ENCODE measurements around the gene CDK17. TPM values are rescaled to one million over a fixed set of nuclear protein-coding genes. Genes with fewer than 3 reads are reported as not detected.

The CDK17 gene
- total RNA-seq, 1 experiment from 2014 or later = 23.9 TPM

GRCh38 chr12:96354326-96354725 is 45.9 kb downstream of the CDK17 start:
- Histone ChIP-seq H3K9me2 (replicated peaks; ENCODE audit: low read length) (no peaks in the 10 kb centered on the region), H3K27ac (ENCODE audit: low read length) (no peak overlapping the region), H3K9ac (ENCODE audit: low read length) (no peak overlapping the region), H3K36me3 (ENCODE audit: low read depth, low read length) (no peaks in the 10 kb centered on the region), H3K4me3 (ENCODE audit: low read length) (no peak overlapping the region), H3K9me3 (ENCODE audit: low read length) (no peaks in the 10 kb centered on the region), H3K27me3 (ENCODE audit: low read length) (no peaks in the 10 kb centered on the region), H4K20me1 (ENCODE audit: low read length) (peaks cover 34% of the 10 kb centered on the region), H3K79me2 (ENCODE audit: low read length) (peaks cover 90% of the 10 kb centered on the region), H3K4me1 (ENCODE audit: insufficient read depth, low read length) (no peaks in the 10 kb centered on the region), H3K4me2 (ENCODE audit: low read length) (no peak overlapping the region), H3F3A (ENCODE audit: low read length, unreplicated experiment) (no peaks in the 10 kb centered on the region), H2AFZ (ENCODE audit: low read length) (no peak overlapping the region)
- ATAC-seq (no peak), DNase-seq (no peak)
- no TSS peak for BruUV-seq (replicated peaks)
- intact Hi-C loops (cut with micrococcal nuclease) = no loop called here
- ChIA-PET POLR2A (ENCODE audit: unreplicated experiment) (no interaction called here), CTCF (no interaction called here)
- TF ChIP-seq EZH2 (IDR thresholded peaks at IDR 0.05; ENCODE audit: low read length, unreplicated experiment) (no peak), CTCF (conservative IDR thresholded peaks at IDR 0.05; ENCODE audit: low read depth, low read length) (no peak), EZH2phosphoT487 (IDR thresholded peaks at IDR 0.05; ENCODE audit: borderline replicate concordance, low read length) (no peak)

GRCh38 chr12:96352161-96352835 is 47.9 kb downstream of the CDK17 start:
- DNase-seq (no peak), ATAC-seq (no peak)
- Histone ChIP-seq H3F3A (ENCODE audit: low read length, unreplicated experiment) (no peaks in the 10 kb centered on the region), H3K4me2 (ENCODE audit: low read length) (no peak overlapping the region), H3K9me3 (ENCODE audit: low read length) (no peaks in the 10 kb centered on the region), H3K27ac (ENCODE audit: low read length) (no peak overlapping the region), H3K4me3 (ENCODE audit: low read length) (no peak overlapping the region), H3K36me3 (ENCODE audit: low read depth, low read length) (no peaks in the 10 kb centered on the region), H2AFZ (ENCODE audit: low read length) (no peak overlapping the region), H3K27me3 (ENCODE audit: low read length) (no peaks in the 10 kb centered on the region), H3K9me2 (replicated peaks; ENCODE audit: low read length) (no peaks in the 10 kb centered on the region), H4K20me1 (ENCODE audit: low read length) (peaks cover 44% of the 10 kb centered on the region), H3K4me1 (ENCODE audit: insufficient read depth, low read length) (no peaks in the 10 kb centered on the region), H3K9ac (ENCODE audit: low read length) (no peak overlapping the region), H3K79me2 (ENCODE audit: low read length) (peaks cover 96% of the 10 kb centered on the region)
- POLR2A ChIA-PET (ENCODE audit: unreplicated experiment) = no interaction called here
- no peak for TF ChIP-seq EZH2 (IDR thresholded peaks at IDR 0.05; ENCODE audit: low read length, unreplicated experiment)
- TF ChIP-seq EZH2phosphoT487 (IDR thresholded peaks at IDR 0.05; ENCODE audit: borderline replicate concordance, low read length) = no peak
- no peak for TF ChIP-seq CTCF (conservative IDR thresholded peaks at IDR 0.05; ENCODE audit: low read depth, low read length)
- no TSS peak for BruUV-seq (replicated peaks)
- CTCF ChIA-PET = no interaction called here
- intact Hi-C loops (cut with micrococcal nuclease) = no loop called here

DNA sequence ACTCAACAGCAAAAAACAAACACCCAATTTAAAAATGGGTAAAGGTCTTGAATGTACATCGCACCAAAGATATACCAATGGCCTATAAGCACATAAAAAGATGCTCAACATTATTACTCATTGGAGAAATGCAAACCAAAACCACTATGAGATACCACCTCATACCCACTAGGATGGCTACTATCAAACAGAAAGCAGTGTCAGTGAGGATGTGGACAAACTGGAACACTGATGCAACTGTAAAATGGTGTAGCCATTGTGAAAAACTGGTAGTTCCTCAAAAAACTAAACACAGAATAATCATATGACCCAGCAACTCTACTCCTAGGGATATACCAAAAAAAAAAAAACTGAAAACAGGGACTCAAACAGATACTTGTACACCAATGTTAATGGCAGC is 49.3 kb downstream of the CDK17 start:
- POLR2A ChIA-PET (ENCODE audit: unreplicated experiment) = no interaction called here
- no peak overlapping the region for H3K4me2 ChIP-seq (ENCODE audit: low read length)
- no peak overlapping the region for H3K27ac ChIP-seq (ENCODE audit: low read length)
- no peaks in the 10 kb centered on the region for H3K4me1 ChIP-seq (ENCODE audit: insufficient read depth, low read length)
- no peak for TF ChIP-seq EZH2phosphoT487 (IDR thresholded peaks at IDR 0.05; ENCODE audit: borderline replicate concordance, low read length)
- no peak for TF ChIP-seq EZH2 (IDR thresholded peaks at IDR 0.05; ENCODE audit: low read length, unreplicated experiment)
- no peak for TF ChIP-seq CTCF (conservative IDR thresholded peaks at IDR 0.05; ENCODE audit: low read depth, low read length)
- BruUV-seq (replicated peaks) = no TSS peak
- CTCF ChIA-PET = no interaction called here
- DNase-seq (no peak), ATAC-seq (no peak)
- no peak overlapping the region for H3K4me3 ChIP-seq (ENCODE audit: low read length)
- H3K79me2 ChIP-seq (ENCODE audit: low read length) = peaks cover 91% of the 10 kb centered on the region
- no peaks in the 10 kb centered on the region for H3K9me3 ChIP-seq (ENCODE audit: low read length)
- intact Hi-C loops (cut with micrococcal nuclease) = no loop called here
- peaks cover 44% of the 10 kb centered on the region for H4K20me1 ChIP-seq (ENCODE audit: low read length)
- H3K27me3 ChIP-seq (ENCODE audit: low read length) = no peaks in the 10 kb centered on the region
- H3K9me2 ChIP-seq (replicated peaks; ENCODE audit: low read length) = no peaks in the 10 kb centered on the region
- H3K9ac ChIP-seq (ENCODE audit: low read length) = no peak overlapping the region
- H3F3A ChIP-seq (ENCODE audit: low read length, unreplicated experiment) = no peaks in the 10 kb centered on the region
- no peaks in the 10 kb centered on the region; the same call in 1 of the 2 replicates for H3K36me3 ChIP-seq (ENCODE audit: low read depth, low read length)
- no peak overlapping the region for H2AFZ ChIP-seq (ENCODE audit: low read length)

Measured in PC-3 (cell line).